H9 (cell line): Measurements from ENCODE around the gene GGACT. TPM values are rescaled to one million over a fixed set of nuclear protein-coding genes. Genes with fewer than 3 reads are reported as not detected.
A peak's percentile ranks its signal among the peaks of the same experiment; 100 is the strongest.

ENCODE experiments used
- DNase-seq: peaks from one replicate; pipeline ENCODE4 v3.0.0-alpha.2; 2017
- H2AFZ ChIP-seq: one replicate; pipeline ENCODE4 v1.6.1; 2013; ENCODE audit warnings: mild to moderate bottlenecking, low read length, control low read depth, moderate library complexity
- H2AK5ac ChIP-seq: 2 replicates; pipeline ENCODE4 v1.6.1; 2013; ENCODE audit warnings: low read length, control low read depth, mixed read lengths; ENCODE audit not compliant: insufficient read length
- H2BK120ac ChIP-seq: one replicate; pipeline ENCODE4 v1.6.1; 2013; ENCODE audit warnings: low read depth, mild to moderate bottlenecking, low read length, control low read depth, inconsistent platforms; ENCODE audit not compliant: poor library complexity, severe bottlenecking
- H2BK12ac ChIP-seq: 2 replicates; pipeline ENCODE4 v1.6.1; 2013; ENCODE audit warnings: low read length, control low read depth, mixed read lengths, low read depth; ENCODE audit not compliant: insufficient read length
- H2BK15ac ChIP-seq: 2 replicates; pipeline ENCODE4 v1.6.1; 2013; ENCODE audit warnings: low read depth, low read length, control low read depth
- H2BK20ac ChIP-seq: one replicate; pipeline ENCODE4 v1.6.1; 2013; ENCODE audit warnings: low read depth, mild to moderate bottlenecking, low read length, control low read depth, inconsistent platforms; ENCODE audit not compliant: poor library complexity, severe bottlenecking
- H2BK5ac ChIP-seq: 2 replicates; pipeline ENCODE4 v1.6.1; 2013; ENCODE audit warnings: low read length, control low read depth, mixed read lengths; ENCODE audit not compliant: insufficient read length
- H3K14ac ChIP-seq: 2 replicates; pipeline ENCODE4 v1.6.1; 2013; ENCODE audit warnings: low read length, control low read depth; ENCODE audit not compliant: insufficient read depth
- H3K18ac ChIP-seq: 2 replicates; pipeline ENCODE4 v1.6.1; 2013; ENCODE audit warnings: low read depth, mild to moderate bottlenecking, mixed read lengths, low read length, control low read depth; ENCODE audit not compliant: insufficient read length
- H3K23ac ChIP-seq: 2 replicates; pipeline ENCODE4 v1.6.1; 2013; ENCODE audit warnings: low read length, control low read depth, mixed read lengths, low read depth; ENCODE audit not compliant: insufficient read length
- H3K23me2 ChIP-seq: 2 replicates; pipeline ENCODE4 v1.6.1; 2013; ENCODE audit warnings: low read depth, mild to moderate bottlenecking, mixed read lengths, low read length, control low read depth; ENCODE audit not compliant: insufficient read length, poor library complexity, severe bottlenecking
- H3K27ac ChIP-seq: 2 replicates; pipeline ENCODE4 v1.5.1; 2013; ENCODE audit warnings: low read length, control low read depth, mixed read lengths, low read depth; ENCODE audit not compliant: insufficient read length
- H3K27me3 ChIP-seq: 2 replicates; pipeline ENCODE4 v1.6.1; 2013; ENCODE audit warnings: low read length, control low read depth, inconsistent platforms; ENCODE audit not compliant: insufficient read depth
- H3K4ac ChIP-seq: 2 replicates; pipeline ENCODE4 v1.6.1; 2013; ENCODE audit warnings: low read depth, mild to moderate bottlenecking, control low read depth, inconsistent platforms, low read length, moderate library complexity
- H3K4me1 ChIP-seq: 2 replicates; pipeline ENCODE4 v1.6.1; 2013; ENCODE audit warnings: low read length, control low read depth, inconsistent platforms; ENCODE audit not compliant: insufficient read depth
- H3K4me2 ChIP-seq: 2 replicates; pipeline ENCODE4 v1.6.1; 2013; ENCODE audit warnings: low read length, control low read depth, mixed read lengths; ENCODE audit not compliant: insufficient read length, insufficient read depth
- H3K56ac ChIP-seq: 2 replicates; pipeline ENCODE4 v1.6.1; 2013; ENCODE audit warnings: low read depth, mild to moderate bottlenecking, mixed read lengths, low read length, control low read depth; ENCODE audit not compliant: insufficient read length
- H3K79me1 ChIP-seq: 2 replicates; pipeline ENCODE4 v1.6.1; 2013; ENCODE audit warnings: low read depth, mild to moderate bottlenecking, moderate library complexity, low read length, control low read depth, inconsistent platforms; ENCODE audit not compliant: insufficient read depth, poor library complexity, severe bottlenecking
- H3K79me2 ChIP-seq: 2 replicates; pipeline ENCODE4 v1.6.1; 2013; ENCODE audit warnings: low read length, control low read depth, inconsistent platforms; ENCODE audit not compliant: insufficient read depth
- H3K9ac ChIP-seq: 2 replicates; pipeline ENCODE4 v1.6.1; 2013; ENCODE audit warnings: low read length, control low read depth, mixed read lengths; ENCODE audit not compliant: insufficient read length; ENCODE audit errors: extremely low read depth
- H3K9me3 ChIP-seq: one replicate; pipeline ENCODE4 v1.6.1; 2013; ENCODE audit warnings: low read depth, low read length, inconsistent platforms; ENCODE audit not compliant: control insufficient read depth
- H3T11ph ChIP-seq: one replicate; pipeline ENCODE4 v1.6.1; 2013; ENCODE audit warnings: mild to moderate bottlenecking, low read length, control low read depth, inconsistent platforms
- H4K20me1 ChIP-seq: one replicate; pipeline ENCODE4 v1.6.1; 2013; ENCODE audit not compliant: control insufficient read depth, insufficient read length, insufficient read depth
- H4K5ac ChIP-seq: 2 replicates; pipeline ENCODE4 v1.6.1; 2013; ENCODE audit warnings: low read depth, mild to moderate bottlenecking, mixed read lengths, low read length, control low read depth; ENCODE audit not compliant: insufficient read length
- H4K8ac ChIP-seq: replicated peaks from 2 replicates; pipeline ENCODE4 v1.6.1; 2013; ENCODE audit warnings: low read length, control low read depth, mixed read lengths, low read depth; ENCODE audit not compliant: insufficient read length
- H4K91ac ChIP-seq: 2 replicates; pipeline ENCODE4 v1.6.1; 2013; ENCODE audit warnings: low read depth, mild to moderate bottlenecking, moderate library complexity, mixed read lengths, low read length, control low read depth; ENCODE audit not compliant: insufficient read length
- H3K27ac Mint-ChIP-seq, 3 experiments: 2 replicates in 2 of 3; 3 replicates in 1 of 3; pipeline ENCODE4 v1.8.0; 2020 to 2021; ENCODE audit warnings: mixed read lengths in 3 of 3, mild to moderate bottlenecking in 1 of 3, moderate library complexity in 1 of 3
- H3K27me3 Mint-ChIP-seq: 2 replicates; pipeline ENCODE4 v1.8.0; 2021; ENCODE audit warnings: low read depth, mild to moderate bottlenecking, moderate library complexity, mixed read lengths
- H3K36me3 Mint-ChIP-seq, 3 experiments: 2 replicates in 2 of 3; 3 replicates in 1 of 3; pipeline ENCODE4 v1.8.0; 2020 to 2021; ENCODE audit warnings: low read depth in 3 of 3, mixed read lengths in 3 of 3; ENCODE audit not compliant: insufficient read depth in 1 of 3
- H3K4me1 Mint-ChIP-seq, 2 experiments: 2 replicates each; pipeline ENCODE4 v1.8.0; 2020; ENCODE audit warnings: mixed read lengths in 2 of 2
- H3K4me3 Mint-ChIP-seq, 2 experiments: 2 replicates in 1 of 2; 3 replicates in 1 of 2; pipeline ENCODE4 v1.8.0; 2020 to 2021; ENCODE audit warnings: mild to moderate bottlenecking in 2 of 2, mixed read lengths in 2 of 2, moderate library complexity in 1 of 2
- H3K9me3 Mint-ChIP-seq, 2 experiments: 2 replicates in 1 of 2; 3 replicates in 1 of 2; pipeline ENCODE4 v1.8.0; 2020; ENCODE audit warnings: mild to moderate bottlenecking in 2 of 2, mixed read lengths in 2 of 2, moderate library complexity in 1 of 2
- WGBS: extraction: QIAGEN DNeasy Blood & Tissue Kit; methylation state at CpG from one replicate; pipeline ENCODE4 v1.1.7; 2013; ENCODE audit warnings: missing lambda C conversion rate, low lambda C conversion rate, mixed read lengths; ENCODE audit not compliant: insufficient read length; ENCODE audit errors: extremely low coverage; 5-methylcytosine and 5-hydroxymethylcytosine counted together
- total RNA-seq: library from RNA; stranded (reverse); gene quantifications from 2 replicates; pipeline ENCODE4 v1.2.1, GENCODE V29; 2021
- TF ChIP-seq, protein P1 (sequence below): fragments of 200-600 bp; sonication (generic); conservative IDR thresholded peaks from 3 replicates; pipeline ENCODE4 v1.8.0; 2021; ENCODE audit warnings: antibody characterized with exemption, mild to moderate bottlenecking

The GGACT gene
- total RNA-seq, 1 experiment from 2014 or later: 1.3 TPM

DNA sequence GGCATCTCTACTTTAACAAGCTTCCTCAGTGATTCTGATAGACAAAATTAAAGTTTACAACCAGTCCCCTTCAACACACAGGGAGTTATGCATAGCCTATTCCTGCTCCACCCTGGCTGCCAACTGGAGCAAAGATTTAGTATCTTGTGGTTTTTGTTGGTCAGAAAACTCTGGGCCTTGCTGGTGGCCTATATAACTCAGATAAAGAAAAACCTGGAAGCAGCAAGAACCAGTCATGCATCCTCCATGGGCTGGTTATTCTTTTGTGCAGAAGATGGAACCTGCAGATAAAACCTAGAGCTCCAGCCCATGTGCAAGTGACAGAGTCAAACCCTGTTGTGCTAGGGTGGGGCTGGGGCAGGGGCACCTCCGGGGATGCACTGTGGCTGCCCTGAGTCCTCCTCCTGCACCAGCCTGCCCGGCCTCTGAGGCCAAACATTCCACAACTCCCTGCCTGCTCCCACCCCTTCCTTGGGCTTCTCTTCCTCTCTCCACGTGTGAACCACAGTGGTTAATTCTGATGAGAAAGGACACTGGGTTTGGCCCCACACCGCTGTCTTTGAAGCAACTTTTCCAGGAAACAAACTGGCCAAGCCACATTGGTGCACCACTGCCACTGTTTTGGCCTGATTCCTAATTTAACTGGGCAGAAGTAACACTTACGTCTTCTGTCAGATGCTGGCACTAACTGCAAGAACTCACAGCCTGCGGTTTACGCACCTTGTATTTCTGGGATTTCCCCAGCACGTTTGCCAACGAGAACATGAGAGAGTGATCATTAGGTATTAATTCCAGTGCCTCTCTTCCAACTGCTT lies 23.3 kb upstream of the GGACT start:
- Histone ChIP-seq H3K9ac (no peak overlapping the region), H4K8ac (no peak overlapping the region), H2BK120ac (no peak overlapping the region), H2AFZ (no peak overlapping the region), H3K23me2 (no peaks in the 10 kb centered on the region), H2BK12ac (no peak overlapping the region), H3K79me2 (no peaks in the 10 kb centered on the region), H3K4me2 (no peak overlapping the region), H3K27me3 (no peaks in the 10 kb centered on the region), H2BK20ac (no peak overlapping the region), H3K18ac (no peak overlapping the region), H3K9me3 (no peaks in the 10 kb centered on the region), H2BK15ac (no peak overlapping the region), H2BK5ac (no peak overlapping the region), H3K23ac (no peak overlapping the region), H3K79me1 (no peaks in the 10 kb centered on the region), H3K27ac (no peak overlapping the region), H4K5ac (no peak overlapping the region), H3K4ac (no peak overlapping the region), H2AK5ac (no peak overlapping the region), H3K56ac (no peak overlapping the region), H3T11ph (no peak overlapping the region), H3K14ac (no peak overlapping the region), H4K20me1 (no peaks in the 10 kb centered on the region), H4K91ac (no peak overlapping the region), H3K4me1 (no peaks in the 10 kb centered on the region)
- Mint-ChIP-seq H3K9me3 (peaks cover 3 to 4% of the 10 kb centered on the region in 2 experiments), H3K36me3 (peaks cover 3 to 14% (median 12%) of the 10 kb centered on the region in 3 experiments), H3K27ac (peak overlapping the region in 1 of 3 experiments; percentile 68; a peak in 1 of 7 replicates), H3K4me1 (no peaks in the 10 kb centered on the region), H3K4me3 (no peak overlapping the region), H3K27me3 (no peaks in the 10 kb centered on the region)
- no CpG with 5 or more reads among the region's 9 CpGs for WGBS
- TF ChIP-seq, protein P1, sequence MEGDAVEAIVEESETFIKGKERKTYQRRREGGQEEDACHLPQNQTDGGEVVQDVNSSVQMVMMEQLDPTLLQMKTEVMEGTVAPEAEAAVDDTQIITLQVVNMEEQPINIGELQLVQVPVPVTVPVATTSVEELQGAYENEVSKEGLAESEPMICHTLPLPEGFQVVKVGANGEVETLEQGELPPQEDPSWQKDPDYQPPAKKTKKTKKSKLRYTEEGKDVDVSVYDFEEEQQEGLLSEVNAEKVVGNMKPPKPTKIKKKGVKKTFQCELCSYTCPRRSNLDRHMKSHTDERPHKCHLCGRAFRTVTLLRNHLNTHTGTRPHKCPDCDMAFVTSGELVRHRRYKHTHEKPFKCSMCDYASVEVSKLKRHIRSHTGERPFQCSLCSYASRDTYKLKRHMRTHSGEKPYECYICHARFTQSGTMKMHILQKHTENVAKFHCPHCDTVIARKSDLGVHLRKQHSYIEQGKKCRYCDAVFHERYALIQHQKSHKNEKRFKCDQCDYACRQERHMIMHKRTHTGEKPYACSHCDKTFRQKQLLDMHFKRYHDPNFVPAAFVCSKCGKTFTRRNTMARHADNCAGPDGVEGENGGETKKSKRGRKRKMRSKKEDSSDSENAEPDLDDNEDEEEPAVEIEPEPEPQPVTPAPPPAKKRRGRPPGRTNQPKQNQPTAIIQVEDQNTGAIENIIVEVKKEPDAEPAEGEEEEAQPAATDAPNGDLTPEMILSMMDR: no peak
- no peak for DNase-seq
